ENCODE measurements around the gene DYSF.

DNA sequence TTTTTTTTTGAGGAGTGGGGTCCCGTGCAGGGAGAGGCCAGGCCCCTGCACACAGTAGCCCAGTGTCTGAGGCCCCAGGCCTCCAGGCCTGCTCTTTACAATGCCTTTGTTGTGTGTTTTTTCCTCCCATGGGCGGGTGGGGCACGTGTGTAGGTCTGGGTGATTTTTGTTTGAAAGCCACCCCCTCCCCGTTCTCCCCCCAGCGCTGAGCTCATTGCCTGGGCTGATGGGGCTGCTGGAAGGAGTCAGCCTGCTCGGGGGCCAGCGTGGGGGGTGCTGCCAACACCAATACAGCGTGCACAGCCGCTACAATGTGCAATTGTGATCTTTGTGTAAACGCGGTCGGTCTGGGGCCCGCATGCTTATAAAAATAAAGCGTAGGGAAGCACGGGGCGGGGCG lies 142.7 kb downstream of the DYSF start:
- no peak for TF ChIP-seq POLR2AphosphoS5 (IDR thresholded peaks at IDR 0.05; ENCODE audit: low read depth, low read length)
- no peak for TF ChIP-seq POLR2A (IDR thresholded peaks at IDR 0.05; ENCODE audit: low read depth, low read length)
